GM12874 (cell line): Measurements from ENCODE around the gene ACSL6.

Experiments
- CTCF ChIP-seq: IDR thresholded peaks from 2 replicates; pipeline ENCODE4 v1.5.1; 2011; ENCODE audit warnings: low read depth, mild to moderate bottlenecking, control low read depth, low read length, moderate library complexity; ENCODE audit not compliant: insufficient read depth

Gene ACSL6

GRCh38 chr5:132012371-132013005 is 1.0 kb upstream of the ACSL6 start:
- TF ChIP-seq CTCF, result no peak

- no peak for TF ChIP-seq CTCF
These were observed 353 bp downstream of the ACSL6 start for GRCh38 chr5:132010989-132011621.

GRCh38 chr5:132010645-132010988 is 841 bp downstream of the ACSL6 start:
- TF ChIP-seq CTCF, result no peak

- no peak for TF ChIP-seq CTCF
These were observed 1.6 kb downstream of the ACSL6 start for GRCh38 chr5:132009706-132010405.

- no peak for TF ChIP-seq CTCF
These were observed 2.3 kb downstream of the ACSL6 start for GRCh38 chr5:132008961-132009680.

- no peak for TF ChIP-seq CTCF
These were observed 3.3 kb downstream of the ACSL6 start for GRCh38 chr5:132008163-132008473.

- peak; percentile 67 for TF ChIP-seq CTCF
These were observed 3.9 kb downstream of the ACSL6 start for GRCh38 chr5:132007399-132008162.
